Activated naive CD8-positive, alpha-beta T cell treated with anti-CD3 and anti-CD28 coated beads, Interleukin-2, amount 50 U/mL, for 16 hours (primary cell): ENCODE data around the gene EBPL.
"Not testable (repeated sequence)": the region's sequence is repeated elsewhere in the genome, so short reads cannot be mapped to it uniquely, and the experiment has no call there.

Source experiments
- DNase-seq: peaks from one replicate; pipeline ENCODE4 v3.0.0-alpha.2; 2020; ENCODE audit warnings: low read depth, low spot score

EBPL gene

GRCh38 chr13:49635599-49636433 is 55.5 kb downstream of the EBPL start:
- peak; percentile 5 for DNase-seq

GRCh38 chr13:49633710-49634109 is 57.6 kb downstream of the EBPL start:
- DNase-seq = no peak

GRCh38 chr13:49632156-49632555 is 59.1 kb downstream of the EBPL start:
- DNase-seq = no peak

GRCh38 chr13:49630580-49630979 is 60.7 kb downstream of the EBPL start:
- no peak for DNase-seq

GRCh38 chr13:49629947-49630346 is 61.3 kb downstream of the EBPL start:
- DNase-seq = no peak

GRCh38 chr13:49629196-49629938 is 61.9 kb downstream of the EBPL start:
- no peak for DNase-seq

- DNase-seq = peak; percentile 6
Observed at GRCh38 chr13:49627831-49628652, 63.2 kb downstream of the EBPL start, which contains the start of gene ARL11. ARL11 (plus strand) TSS chr13:49628507; CDS start chr13:49630448, 1,941 bp downstream.

- DNase-seq = no peak
Observed at GRCh38 chr13:49625392-49626079, 65.8 kb downstream of the EBPL start.

GRCh38 chr13:49624229-49624628 is 67.1 kb downstream of the EBPL start:
- no peak for DNase-seq

- DNase-seq = no peak
Observed at GRCh38 chr13:49622174-49622946, 68.9 kb downstream of the EBPL start.

GRCh38 chr13:49620170-49620621 is 71.1 kb downstream of the EBPL start:
- no peak for DNase-seq

GRCh38 chr13:49616676-49617065 is 74.6 kb downstream of the EBPL start:
- DNase-seq = no peak

- DNase-seq = no peak
Observed at GRCh38 chr13:49615836-49616675, 75.2 kb downstream of the EBPL start.

GRCh38 chr13:49612042-49612441 is 79.2 kb downstream of the EBPL start:
- DNase-seq = not testable (repeated sequence)
